Type B pancreatic cell (in vitro differentiated cells): ENCODE data around the gene UGCG. TPM values are rescaled to one million over a fixed set of nuclear protein-coding genes. Genes with fewer than 3 reads are reported as not detected.

Experiments used
- DNase-seq: peaks from one replicate; pipeline ENCODE4 v3.0.0; 2021; ENCODE audit warnings: mixed read lengths; ENCODE audit not compliant: unreplicated experiment; ENCODE audit errors: extremely low spot score
- H3K27ac Mint-ChIP-seq: 2 replicates; pipeline ENCODE4 v1.8.0; 2021; ENCODE audit warnings: mild to moderate bottlenecking, mixed read lengths
- H3K27me3 Mint-ChIP-seq: 2 replicates; pipeline ENCODE4 v1.8.0; 2021; ENCODE audit warnings: mixed read lengths
- H3K36me3 Mint-ChIP-seq: 2 replicates; pipeline ENCODE4 v1.8.0; 2021; ENCODE audit warnings: mixed read lengths
- H3K4me1 Mint-ChIP-seq: one replicate; pipeline ENCODE4 v1.8.0; 2021; ENCODE audit warnings: mixed read lengths; ENCODE audit not compliant: unreplicated experiment
- H3K4me3 Mint-ChIP-seq: 2 replicates; pipeline ENCODE4 v1.8.0; 2021; ENCODE audit warnings: mild to moderate bottlenecking, mixed read lengths
- H3K9me3 Mint-ChIP-seq: 2 replicates; pipeline ENCODE4 v1.8.0; 2021; ENCODE audit warnings: mixed read lengths
- total RNA-seq: library from RNA; stranded (reverse); gene quantifications from 2 replicates; pipeline ENCODE4 v1.2.1, GENCODE V29; 2021; ENCODE audit warnings: low replicate concordance
- TF ChIP-seq, protein P1 (sequence below): fragments of 200-600 bp; sonication (generic); conservative IDR thresholded peaks from 2 replicates; pipeline ENCODE4 v1.5.0; 2021; ENCODE audit warnings: antibody characterized with exemption, mild to moderate bottlenecking

UGCG gene
- total RNA-seq, 1 donor from 2014 or later: 28.3 TPM

DNA sequence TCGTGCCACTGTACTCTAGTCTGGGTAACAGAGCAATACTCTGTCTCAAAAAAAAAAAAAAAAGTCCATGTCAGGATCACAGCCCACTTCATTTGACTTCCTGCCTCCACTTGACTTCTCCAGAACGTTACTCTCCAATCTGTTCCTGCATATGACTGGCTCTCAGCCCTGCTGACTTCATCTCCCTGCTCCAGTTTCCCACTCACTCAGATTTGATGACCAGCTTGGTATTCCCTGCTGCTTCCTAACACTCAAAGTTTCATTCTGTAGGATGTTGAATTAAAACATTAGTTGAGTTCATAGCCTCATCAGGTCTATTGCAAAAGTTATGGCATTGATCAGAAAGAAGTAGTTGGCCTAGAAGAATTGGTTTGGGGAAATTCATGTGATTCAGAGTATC is 52.3 kb downstream of the UGCG start:
- H3K9me3 Mint-ChIP-seq: no peaks in the 10 kb centered on the region
- no peak overlapping the region for H3K4me3 Mint-ChIP-seq
- no peaks in the 10 kb centered on the region for H3K27me3 Mint-ChIP-seq
- TF ChIP-seq, protein P1, sequence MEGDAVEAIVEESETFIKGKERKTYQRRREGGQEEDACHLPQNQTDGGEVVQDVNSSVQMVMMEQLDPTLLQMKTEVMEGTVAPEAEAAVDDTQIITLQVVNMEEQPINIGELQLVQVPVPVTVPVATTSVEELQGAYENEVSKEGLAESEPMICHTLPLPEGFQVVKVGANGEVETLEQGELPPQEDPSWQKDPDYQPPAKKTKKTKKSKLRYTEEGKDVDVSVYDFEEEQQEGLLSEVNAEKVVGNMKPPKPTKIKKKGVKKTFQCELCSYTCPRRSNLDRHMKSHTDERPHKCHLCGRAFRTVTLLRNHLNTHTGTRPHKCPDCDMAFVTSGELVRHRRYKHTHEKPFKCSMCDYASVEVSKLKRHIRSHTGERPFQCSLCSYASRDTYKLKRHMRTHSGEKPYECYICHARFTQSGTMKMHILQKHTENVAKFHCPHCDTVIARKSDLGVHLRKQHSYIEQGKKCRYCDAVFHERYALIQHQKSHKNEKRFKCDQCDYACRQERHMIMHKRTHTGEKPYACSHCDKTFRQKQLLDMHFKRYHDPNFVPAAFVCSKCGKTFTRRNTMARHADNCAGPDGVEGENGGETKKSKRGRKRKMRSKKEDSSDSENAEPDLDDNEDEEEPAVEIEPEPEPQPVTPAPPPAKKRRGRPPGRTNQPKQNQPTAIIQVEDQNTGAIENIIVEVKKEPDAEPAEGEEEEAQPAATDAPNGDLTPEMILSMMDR: no peak
- no peaks in the 10 kb centered on the region for H3K36me3 Mint-ChIP-seq
- no peaks in the 10 kb centered on the region for H3K4me1 Mint-ChIP-seq
- DNase-seq: no peak
- no peak overlapping the region for H3K27ac Mint-ChIP-seq

DNA sequence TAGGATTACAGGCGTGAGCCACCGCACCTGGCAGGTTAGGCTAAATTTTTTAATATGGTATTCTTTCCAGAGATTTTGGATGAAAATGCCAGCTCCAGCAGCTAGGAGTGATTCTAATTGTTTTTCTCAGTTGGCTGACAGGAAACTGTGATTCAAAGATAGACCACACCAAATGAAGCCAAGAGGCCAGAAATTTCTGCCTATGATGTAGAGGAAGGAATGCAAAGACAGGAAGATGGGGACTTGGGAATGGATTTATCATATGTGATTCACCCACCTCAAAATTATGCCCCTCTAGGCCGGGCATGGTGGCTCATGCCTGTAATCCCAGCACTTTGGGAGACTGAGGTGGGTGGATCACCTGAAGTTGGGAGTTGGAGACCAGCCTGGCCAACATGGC is 53.3 kb downstream of the UGCG start:
- no peaks in the 10 kb centered on the region for H3K27me3 Mint-ChIP-seq
- no peak overlapping the region for H3K4me3 Mint-ChIP-seq
- TF ChIP-seq, protein P1: no peak
- DNase-seq: no peak
- H3K9me3 Mint-ChIP-seq: no peaks in the 10 kb centered on the region
- no peak overlapping the region for H3K27ac Mint-ChIP-seq
- no peaks in the 10 kb centered on the region for H3K36me3 Mint-ChIP-seq
- no peaks in the 10 kb centered on the region for H3K4me1 Mint-ChIP-seq

DNA sequence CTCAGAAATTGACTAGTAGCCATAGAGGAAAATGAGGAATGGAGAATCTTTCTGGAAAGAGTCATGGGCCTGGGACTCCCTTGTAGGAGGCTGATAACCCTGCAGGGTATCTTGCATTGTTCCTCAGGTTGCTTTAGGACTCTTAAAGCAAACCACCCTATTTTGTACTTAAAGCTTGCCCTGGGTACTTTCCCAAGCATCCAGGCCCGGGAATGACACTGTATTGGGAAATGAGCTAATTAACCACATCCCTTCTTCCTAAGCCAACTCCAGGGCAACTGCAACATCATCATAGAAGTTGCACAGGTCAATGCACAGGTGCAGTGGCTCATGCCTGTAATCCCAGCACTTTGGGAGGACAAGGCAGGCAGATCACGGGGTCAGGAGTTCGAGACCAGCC is 55.9 kb downstream of the UGCG start:
- DNase-seq: no peak
- Mint-ChIP-seq H3K27me3 (no peaks in the 10 kb centered on the region), H3K27ac (no peak overlapping the region), H3K9me3 (peaks cover 5% of the 10 kb centered on the region), H3K36me3 (no peaks in the 10 kb centered on the region), H3K4me3 (no peak overlapping the region), H3K4me1 (peaks cover 4% of the 10 kb centered on the region)
- TF ChIP-seq, protein P1: no peak

DNA sequence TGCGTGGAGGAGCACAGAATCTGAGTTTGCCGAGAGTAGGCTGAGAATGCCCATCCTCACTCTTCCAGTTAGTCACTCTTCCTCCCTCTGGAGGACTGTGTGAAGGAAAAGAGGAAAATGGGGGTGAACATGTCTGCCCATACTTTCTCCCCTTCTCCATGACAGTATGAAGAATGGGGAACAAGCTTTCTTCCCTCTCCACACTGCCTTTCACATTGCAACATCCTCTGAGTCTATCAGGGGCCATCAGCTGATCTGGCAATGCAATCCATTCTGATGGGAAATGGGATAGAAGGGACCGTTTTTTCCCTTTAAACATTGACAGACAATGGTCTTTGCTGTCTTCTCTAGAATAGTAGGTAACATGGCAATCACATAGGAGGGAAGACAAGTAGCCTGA is 56.8 kb downstream of the UGCG start:
- no peaks in the 10 kb centered on the region for H3K36me3 Mint-ChIP-seq

DNA sequence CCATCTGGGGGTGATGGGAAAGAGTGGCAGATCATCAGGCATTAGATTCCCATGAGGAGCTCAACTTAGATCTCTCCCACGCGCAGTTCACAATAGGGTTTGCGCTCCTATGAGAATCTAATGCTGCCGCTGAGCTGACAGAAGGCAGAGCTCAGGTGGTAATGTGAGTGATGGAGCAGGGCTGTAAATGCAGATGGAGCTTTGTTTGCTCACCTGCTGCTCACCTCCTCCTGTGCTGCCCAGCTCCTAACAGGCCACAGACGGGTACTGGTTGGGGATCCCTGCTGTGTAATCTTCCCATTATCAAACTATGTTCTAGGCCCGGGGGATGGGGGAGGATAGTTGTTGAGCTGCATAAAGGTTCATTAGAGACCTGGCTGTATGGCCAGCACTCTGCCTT is 58.4 kb downstream of the UGCG start:
- Mint-ChIP-seq H3K27me3 (no peaks in the 10 kb centered on the region), H3K27ac (peak overlapping the region; percentile 10), H3K36me3 (no peaks in the 10 kb centered on the region)

More for the DNA sequence above, 56.8 kb downstream of the UGCG start:
- H3K9me3 Mint-ChIP-seq: peaks cover 11% of the 10 kb centered on the region
- no peaks in the 10 kb centered on the region for H3K27me3 Mint-ChIP-seq
- TF ChIP-seq, protein P1: no peak
- peaks cover 12% of the 10 kb centered on the region for H3K4me1 Mint-ChIP-seq
- no peak overlapping the region for H3K4me3 Mint-ChIP-seq
- H3K27ac Mint-ChIP-seq: no peak overlapping the region
- DNase-seq: no peak

More for the DNA sequence above, 58.4 kb downstream of the UGCG start:
- H3K4me3 Mint-ChIP-seq: no peak overlapping the region
- peaks cover 11% of the 10 kb centered on the region for H3K9me3 Mint-ChIP-seq
- DNase-seq: no peak
- H3K4me1 Mint-ChIP-seq: peaks cover 17% of the 10 kb centered on the region
- TF ChIP-seq, protein P1: no peak
